Measurements from ENCODE around the gene SLU7. TPM values are rescaled to one million over a fixed set of nuclear protein-coding genes. Genes with fewer than 3 reads are reported as not detected.

The SLU7 gene
- total RNA-seq, 1 experiment from 2014 or later = 43.6 TPM

DNA sequence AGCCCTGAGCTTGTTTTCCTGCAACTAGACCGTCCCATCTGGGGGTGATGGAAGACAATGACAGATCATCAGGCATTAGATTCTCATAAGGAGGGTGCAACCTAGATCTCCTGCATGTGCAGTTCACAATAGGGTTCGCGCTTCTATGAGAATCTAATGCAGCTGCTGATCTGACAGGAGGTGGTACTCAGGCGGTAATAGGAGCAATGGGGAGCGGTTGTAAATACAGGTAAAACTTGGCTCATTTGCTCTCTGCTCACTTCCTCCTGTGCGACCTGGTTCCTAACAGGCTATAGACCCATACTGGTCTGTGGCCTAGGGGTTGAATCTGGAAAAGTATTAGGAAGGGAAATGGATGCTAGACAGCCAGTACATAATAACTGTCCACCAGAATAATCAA is 42.5 kb upstream of the SLU7 start:
- BruUV-seq (replicated peaks) = no TSS peak
- H3K9me3 ChIP-seq (ENCODE audit: control insufficient read depth in 1 of 2, insufficient read depth in 1 of 2, low read depth in 1 of 2, low read length in 2 of 2) = no peaks in the 10 kb centered on the region
- no peak overlapping the region for H3K4me3 ChIP-seq (replicated peaks in 1 of 2; ENCODE audit: low read depth in 1 of 2, low read length in 2 of 2)
- DNase-seq (ENCODE audit: low read depth, low spot score) (no peak), ATAC-seq (no peak)
- TF ChIP-seq, protein P1, sequence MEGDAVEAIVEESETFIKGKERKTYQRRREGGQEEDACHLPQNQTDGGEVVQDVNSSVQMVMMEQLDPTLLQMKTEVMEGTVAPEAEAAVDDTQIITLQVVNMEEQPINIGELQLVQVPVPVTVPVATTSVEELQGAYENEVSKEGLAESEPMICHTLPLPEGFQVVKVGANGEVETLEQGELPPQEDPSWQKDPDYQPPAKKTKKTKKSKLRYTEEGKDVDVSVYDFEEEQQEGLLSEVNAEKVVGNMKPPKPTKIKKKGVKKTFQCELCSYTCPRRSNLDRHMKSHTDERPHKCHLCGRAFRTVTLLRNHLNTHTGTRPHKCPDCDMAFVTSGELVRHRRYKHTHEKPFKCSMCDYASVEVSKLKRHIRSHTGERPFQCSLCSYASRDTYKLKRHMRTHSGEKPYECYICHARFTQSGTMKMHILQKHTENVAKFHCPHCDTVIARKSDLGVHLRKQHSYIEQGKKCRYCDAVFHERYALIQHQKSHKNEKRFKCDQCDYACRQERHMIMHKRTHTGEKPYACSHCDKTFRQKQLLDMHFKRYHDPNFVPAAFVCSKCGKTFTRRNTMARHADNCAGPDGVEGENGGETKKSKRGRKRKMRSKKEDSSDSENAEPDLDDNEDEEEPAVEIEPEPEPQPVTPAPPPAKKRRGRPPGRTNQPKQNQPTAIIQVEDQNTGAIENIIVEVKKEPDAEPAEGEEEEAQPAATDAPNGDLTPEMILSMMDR (IDR thresholded peaks at IDR 0.05 in 2 of 3, conservative IDR thresholded peaks at IDR 0.05 in 1 of 3; ENCODE audit: borderline replicate concordance in 1 of 3, insufficient read depth in 1 of 3, low read depth in 2 of 3, low read length in 2 of 3) = no peak
- no peak for TF ChIP-seq YY1 (IDR thresholded peaks at IDR 0.05; ENCODE audit: extremely low read depth, insufficient replicate concordance, low read depth, low read length)
- TF ChIP-seq, protein P2, sequence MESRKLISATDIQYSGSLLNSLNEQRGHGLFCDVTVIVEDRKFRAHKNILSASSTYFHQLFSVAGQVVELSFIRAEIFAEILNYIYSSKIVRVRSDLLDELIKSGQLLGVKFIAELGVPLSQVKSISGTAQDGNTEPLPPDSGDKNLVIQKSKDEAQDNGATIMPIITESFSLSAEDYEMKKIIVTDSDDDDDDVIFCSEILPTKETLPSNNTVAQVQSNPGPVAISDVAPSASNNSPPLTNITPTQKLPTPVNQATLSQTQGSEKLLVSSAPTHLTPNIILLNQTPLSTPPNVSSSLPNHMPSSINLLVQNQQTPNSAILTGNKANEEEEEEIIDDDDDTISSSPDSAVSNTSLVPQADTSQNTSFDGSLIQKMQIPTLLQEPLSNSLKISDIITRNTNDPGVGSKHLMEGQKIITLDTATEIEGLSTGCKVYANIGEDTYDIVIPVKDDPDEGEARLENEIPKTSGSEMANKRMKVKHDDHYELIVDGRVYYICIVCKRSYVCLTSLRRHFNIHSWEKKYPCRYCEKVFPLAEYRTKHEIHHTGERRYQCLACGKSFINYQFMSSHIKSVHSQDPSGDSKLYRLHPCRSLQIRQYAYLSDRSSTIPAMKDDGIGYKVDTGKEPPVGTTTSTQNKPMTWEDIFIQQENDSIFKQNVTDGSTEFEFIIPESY (IDR thresholded peaks at IDR 0.05; ENCODE audit: extremely low read depth, insufficient replicate concordance, low read length) = no peak
- TF ChIP-seq ZFX (IDR thresholded peaks at IDR 0.05) = no peak
- no peak for TF ChIP-seq MAX (IDR thresholded peaks at IDR 0.05)
- no peak for TF ChIP-seq EGR1 (IDR thresholded peaks at IDR 0.05; ENCODE audit: low read depth)
- TF ChIP-seq ELF1 (IDR thresholded peaks at IDR 0.05; ENCODE audit: borderline replicate concordance, low read depth) = no peak
- no peak for TF ChIP-seq JUND (IDR thresholded peaks at IDR 0.05)
- intact Hi-C loops (cut with micrococcal nuclease) = no loop called here
- ChIA-PET CTCF (interaction anchor here (1.1 kb wide), 1 partner anchor 21 kb away, joined by 3 read pairs; no protein-coding TSS in a partner anchor), POLR2A (no interaction called here), RAD21 (ENCODE audit: low non-redundant PET in 1 of 2, low total read pairs in 2 of 2, uncharacterized antibody in 2 of 2, unreplicated experiment in 2 of 2) (no interaction called here)
- no peaks in the 10 kb centered on the region for H3K9me2 ChIP-seq (ENCODE audit: insufficient read depth)
- no peaks in the 10 kb centered on the region for H3K4me1 ChIP-seq (ENCODE audit: control insufficient read depth in 1 of 2, insufficient read depth in 2 of 2, low read length in 2 of 2)
- no peak overlapping the region for H3K9ac ChIP-seq (ENCODE audit: low read length)
- no peaks in the 10 kb centered on the region for H3K27me3 ChIP-seq (ENCODE audit: insufficient read depth, low read length)
- no peaks in the 10 kb centered on the region for H4K20me1 ChIP-seq (ENCODE audit: insufficient read depth)
- H2AFZ ChIP-seq (ENCODE audit: low read depth, low read length, poor library complexity, severe bottlenecking) = no peak overlapping the region
- no peaks in the 10 kb centered on the region for H3K79me2 ChIP-seq (ENCODE audit: insufficient read depth, low read length)
- no peaks in the 10 kb centered on the region for H3K36me3 ChIP-seq (ENCODE audit: control insufficient read depth in 1 of 2, insufficient read depth in 2 of 2, low read length in 2 of 2)
- H3K27ac ChIP-seq (ENCODE audit: low read depth, low read length) = no peak overlapping the region
- H3K4me2 ChIP-seq (ENCODE audit: low read length) = no peak overlapping the region
